ENCODE data around the gene PPP1R26.

Gene PPP1R26

GRCh38 chr9:135501261-135502167 lies 21.9 kb downstream of the PPP1R26 start:
- no peak for TF ChIP-seq CTCF (IDR thresholded peaks at IDR 0.05; ENCODE audit: low read depth, low read length)
- Histone ChIP-seq H3K4me3 (ENCODE audit: low read depth, low read length) (peak overlapping the region; percentile 94), H3K9me3 (ENCODE audit: severe bottlenecking) (no peaks in the 10 kb centered on the region), H3K27ac (peak overlapping the region; percentile 94), H3K27me3 (ENCODE audit: insufficient read depth, low read depth, severe bottlenecking) (no peaks in the 10 kb centered on the region), H3K36me3 (peaks cover 51% of the 10 kb centered on the region)
- no peak for DNase-seq

GRCh38 chr9:135502168-135502872 lies 22.7 kb downstream of the PPP1R26 start:
- no peaks in the 10 kb centered on the region for H3K9me3 ChIP-seq (ENCODE audit: severe bottlenecking)
- no peak overlapping the region for H3K27ac ChIP-seq
- H3K36me3 ChIP-seq = peaks cover 51% of the 10 kb centered on the region
- TF ChIP-seq CTCF (IDR thresholded peaks at IDR 0.05; ENCODE audit: low read depth, low read length) = no peak
- no peak for DNase-seq
- no peaks in the 10 kb centered on the region for H3K27me3 ChIP-seq (ENCODE audit: insufficient read depth, low read depth, severe bottlenecking)
- H3K4me3 ChIP-seq (ENCODE audit: low read depth, low read length) = no peak overlapping the region

- Histone ChIP-seq H3K4me3 (ENCODE audit: low read depth, low read length) (no peak overlapping the region), H3K36me3 (peaks cover 51% of the 10 kb centered on the region), H3K9me3 (ENCODE audit: severe bottlenecking) (no peaks in the 10 kb centered on the region), H3K27ac (no peak overlapping the region), H3K27me3 (ENCODE audit: insufficient read depth, low read depth, severe bottlenecking) (no peaks in the 10 kb centered on the region)
- no peak for DNase-seq
- TF ChIP-seq CTCF (IDR thresholded peaks at IDR 0.05; ENCODE audit: low read depth, low read length) = no peak
Observed at GRCh38 chr9:135502873-135503321, 23.3 kb downstream of the PPP1R26 start.

GRCh38 chr9:135503371-135504261 lies 24.0 kb downstream of the PPP1R26 start:
- Histone ChIP-seq H3K27ac (no peak overlapping the region), H3K27me3 (ENCODE audit: insufficient read depth, low read depth, severe bottlenecking) (no peaks in the 10 kb centered on the region), H3K9me3 (ENCODE audit: severe bottlenecking) (no peaks in the 10 kb centered on the region), H3K4me3 (ENCODE audit: low read depth, low read length) (no peak overlapping the region), H3K36me3 (peaks cover 51% of the 10 kb centered on the region)
- no peak for TF ChIP-seq CTCF (IDR thresholded peaks at IDR 0.05; ENCODE audit: low read depth, low read length)
- DNase-seq = no peak
